ENCODE measurements around the gene ASTN1.

DNA sequence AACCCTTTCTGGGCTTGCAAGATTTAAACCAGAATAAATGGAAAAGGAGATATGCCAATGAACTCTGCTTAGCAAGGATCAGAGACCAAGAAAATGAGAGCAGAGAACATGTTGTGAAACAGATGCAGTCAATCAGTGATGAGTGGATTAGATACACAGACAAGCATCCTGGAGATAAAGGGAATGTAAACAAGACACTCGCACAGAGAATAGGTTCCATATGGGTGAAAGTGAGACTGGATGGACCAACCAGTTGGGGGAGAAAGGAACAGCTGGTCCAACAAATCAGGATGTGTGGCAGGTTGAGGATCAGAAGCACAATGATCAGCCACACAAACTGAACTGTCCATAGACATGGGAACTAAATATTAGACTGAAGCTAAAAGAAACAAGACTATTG, 338.2 kb downstream of the ASTN1 start:
- TF ChIP-seq ZNF114 (tag by site-specific recombination; IDR thresholded peaks at IDR 0.05) (no peak), GLI4 (tag by site-specific recombination; IDR thresholded peaks at IDR 0.05) (no peak), ZBTB1 (tag by site-specific recombination; IDR thresholded peaks at IDR 0.05) (no peak), ZNF121 (tag by site-specific recombination; IDR thresholded peaks at IDR 0.05) (no peak)
- TF ChIP-seq, protein P1, sequence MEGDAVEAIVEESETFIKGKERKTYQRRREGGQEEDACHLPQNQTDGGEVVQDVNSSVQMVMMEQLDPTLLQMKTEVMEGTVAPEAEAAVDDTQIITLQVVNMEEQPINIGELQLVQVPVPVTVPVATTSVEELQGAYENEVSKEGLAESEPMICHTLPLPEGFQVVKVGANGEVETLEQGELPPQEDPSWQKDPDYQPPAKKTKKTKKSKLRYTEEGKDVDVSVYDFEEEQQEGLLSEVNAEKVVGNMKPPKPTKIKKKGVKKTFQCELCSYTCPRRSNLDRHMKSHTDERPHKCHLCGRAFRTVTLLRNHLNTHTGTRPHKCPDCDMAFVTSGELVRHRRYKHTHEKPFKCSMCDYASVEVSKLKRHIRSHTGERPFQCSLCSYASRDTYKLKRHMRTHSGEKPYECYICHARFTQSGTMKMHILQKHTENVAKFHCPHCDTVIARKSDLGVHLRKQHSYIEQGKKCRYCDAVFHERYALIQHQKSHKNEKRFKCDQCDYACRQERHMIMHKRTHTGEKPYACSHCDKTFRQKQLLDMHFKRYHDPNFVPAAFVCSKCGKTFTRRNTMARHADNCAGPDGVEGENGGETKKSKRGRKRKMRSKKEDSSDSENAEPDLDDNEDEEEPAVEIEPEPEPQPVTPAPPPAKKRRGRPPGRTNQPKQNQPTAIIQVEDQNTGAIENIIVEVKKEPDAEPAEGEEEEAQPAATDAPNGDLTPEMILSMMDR (tag by site-specific recombination; IDR thresholded peaks at IDR 0.05), result no peak
